NCI-H1092 (cell line): ENCODE results near the gene GRIK3.

Source experiments
- DNase-seq: peaks from one replicate; lab custom pipeline; 2025; lab: John Stamatoyannopoulos, UW

Gene GRIK3

DNA sequence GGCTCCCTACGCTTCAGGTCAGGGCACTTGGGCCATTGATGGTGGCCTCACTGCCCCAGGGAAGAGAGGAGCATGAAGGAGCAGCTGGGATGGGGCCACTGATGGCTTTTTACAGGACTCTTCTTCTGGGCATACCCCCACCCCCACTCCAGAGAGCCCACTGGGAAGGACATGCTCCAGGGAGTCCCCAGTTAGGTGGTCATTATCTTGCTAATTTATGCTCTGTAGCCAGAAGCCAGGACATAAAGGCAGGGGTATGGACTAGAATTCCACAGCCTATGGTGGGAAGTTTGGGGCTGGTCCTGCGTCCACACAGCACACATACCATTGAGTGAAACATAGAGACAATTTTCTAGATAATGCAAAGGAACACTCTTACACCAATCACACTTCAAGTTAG is 8.8 kb upstream of the GRIK3 start:
- DNase-seq, result no peak

DNA sequence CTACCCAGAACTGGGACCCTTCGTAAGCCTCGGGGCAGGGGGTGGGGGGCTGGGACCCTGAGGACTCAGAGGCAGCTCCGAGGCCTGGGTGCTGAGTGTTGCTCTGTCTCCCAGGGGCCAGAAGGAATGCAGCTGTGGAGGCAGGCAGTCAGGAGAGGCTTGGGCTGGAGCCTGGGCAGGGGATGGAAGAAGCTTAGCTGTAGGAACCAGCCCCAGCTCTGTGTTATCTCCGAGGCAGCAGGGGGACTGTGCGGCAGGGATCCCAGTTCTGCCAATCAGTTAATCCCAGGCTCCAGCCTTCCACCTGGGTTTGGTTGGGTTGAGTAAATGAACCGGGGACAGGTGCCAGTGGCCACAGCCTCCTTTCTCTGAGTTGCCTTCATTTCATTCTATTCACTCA is 8.2 kb upstream of the GRIK3 start:
- no peak for DNase-seq

DNA sequence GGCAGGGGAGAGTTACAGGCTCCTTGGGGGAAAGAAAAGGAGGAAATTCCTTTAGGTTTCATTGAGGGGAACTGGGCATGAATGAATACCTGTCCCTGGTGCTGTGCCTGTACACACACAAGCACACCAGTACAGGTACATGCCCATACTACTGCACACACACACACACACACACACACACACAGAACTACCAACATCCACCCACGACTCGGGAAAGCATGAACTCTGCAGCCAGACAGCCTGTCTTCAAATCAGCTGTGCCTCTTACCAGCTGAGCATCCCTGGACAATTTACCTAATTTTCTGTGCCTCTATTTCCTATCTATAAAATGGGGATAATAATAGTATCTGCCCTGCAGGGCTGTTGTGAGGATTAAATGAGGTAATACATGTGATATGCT is 7.2 kb upstream of the GRIK3 start:
- no peak for DNase-seq

DNA sequence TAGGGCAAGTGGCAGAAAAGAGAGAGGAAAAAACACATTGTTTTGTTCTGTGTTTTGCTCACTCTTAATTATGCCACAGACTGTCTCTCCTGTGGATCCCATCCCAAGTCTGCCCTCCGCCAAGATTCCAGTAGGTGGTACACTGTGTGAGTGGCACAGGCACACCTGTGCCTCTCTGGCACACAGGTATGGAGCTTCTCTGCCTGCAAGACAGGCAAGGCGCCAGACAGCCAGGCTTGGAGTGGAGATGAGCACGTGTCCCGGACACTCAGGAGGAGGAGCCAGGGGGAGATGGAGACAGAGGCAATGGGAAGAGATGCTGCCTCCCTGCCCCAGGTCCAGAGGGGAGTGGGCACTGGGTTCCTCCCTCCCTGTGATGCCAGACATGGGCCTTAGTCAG is 6.5 kb upstream of the GRIK3 start:
- DNase-seq, result peak; percentile 55

DNA sequence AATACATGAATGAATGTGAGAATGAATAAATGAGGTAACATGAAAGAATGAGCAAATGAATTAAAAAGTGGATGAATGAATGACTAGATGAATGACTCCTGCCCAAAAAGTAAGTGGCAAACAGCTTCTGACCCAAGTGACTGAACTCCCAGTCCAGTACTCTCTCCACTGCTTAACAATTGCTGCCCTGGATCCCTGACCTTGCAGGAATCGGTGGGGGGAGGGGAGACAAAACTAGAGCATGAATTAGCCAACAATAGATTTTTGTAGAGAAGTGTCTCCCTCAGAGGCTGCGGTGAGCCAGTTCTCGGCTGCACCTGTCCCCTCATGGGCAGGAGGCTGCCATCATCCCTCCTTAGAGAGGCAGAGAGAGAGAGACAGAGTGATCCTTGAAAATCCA is 5.9 kb upstream of the GRIK3 start:
- DNase-seq, result peak; percentile 49

DNA sequence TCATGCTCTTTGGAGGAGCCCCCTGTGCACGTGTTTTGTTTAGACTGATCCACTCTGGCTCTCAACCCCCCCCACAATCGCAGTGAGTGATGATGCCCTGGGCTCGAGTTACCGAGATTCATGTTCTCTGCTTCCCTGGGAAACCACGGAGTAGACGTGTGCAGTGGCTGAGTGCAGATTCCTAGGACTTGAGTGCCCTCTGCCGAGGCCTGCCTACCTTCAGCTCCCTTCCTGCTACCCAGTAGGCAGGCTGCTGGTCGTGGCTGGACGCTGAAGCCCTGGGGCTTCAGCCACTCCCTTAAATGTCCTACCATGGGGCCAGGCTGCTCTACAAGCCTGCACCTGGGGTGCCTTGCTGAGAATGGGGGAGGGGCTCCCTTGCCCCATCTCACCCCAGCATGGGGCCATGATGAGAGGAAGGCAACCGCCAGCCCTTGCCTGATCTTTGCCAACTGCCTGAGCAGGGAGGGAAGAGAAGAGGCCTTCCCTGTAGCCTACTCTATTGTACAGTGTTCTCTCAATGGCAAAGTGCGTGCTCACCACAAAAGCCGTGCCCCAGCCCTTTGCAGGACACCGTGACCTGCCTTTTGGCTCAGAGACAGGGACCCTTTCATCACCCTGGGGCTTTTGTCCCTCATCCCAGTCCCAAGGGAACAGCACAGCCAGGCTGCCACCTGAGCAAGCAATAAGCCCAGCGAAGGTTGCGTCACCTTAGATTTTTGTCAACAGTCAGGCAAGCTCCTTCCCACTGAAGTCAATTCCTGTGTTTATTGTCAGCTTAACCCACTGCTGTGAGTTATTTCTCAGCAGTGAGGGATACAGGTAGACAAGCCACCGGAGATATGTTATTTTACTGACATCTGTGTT is 4.1 kb upstream of the GRIK3 start:
- peak; percentile 99 for DNase-seq

DNA sequence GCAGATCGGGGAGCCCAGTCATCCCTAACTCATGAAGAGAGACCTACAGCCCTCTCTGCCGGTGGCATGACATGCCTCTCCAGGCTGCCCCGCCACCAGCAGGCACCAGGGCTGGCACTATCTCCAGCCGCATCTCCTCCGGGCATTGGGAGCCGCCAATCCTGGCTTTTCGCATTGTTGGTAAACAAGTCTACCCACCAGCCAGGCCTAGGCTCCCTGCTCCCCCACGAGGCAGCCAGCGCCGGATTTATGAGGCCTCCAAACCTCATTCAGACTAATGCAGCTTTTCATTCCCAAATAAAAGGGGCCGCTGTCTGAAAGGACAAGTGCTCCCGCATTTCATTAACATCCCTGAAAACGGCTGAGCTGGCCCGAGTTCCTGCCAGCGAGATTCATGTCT is 3.4 kb upstream of the GRIK3 start:
- peak; percentile 86 for DNase-seq

DNA sequence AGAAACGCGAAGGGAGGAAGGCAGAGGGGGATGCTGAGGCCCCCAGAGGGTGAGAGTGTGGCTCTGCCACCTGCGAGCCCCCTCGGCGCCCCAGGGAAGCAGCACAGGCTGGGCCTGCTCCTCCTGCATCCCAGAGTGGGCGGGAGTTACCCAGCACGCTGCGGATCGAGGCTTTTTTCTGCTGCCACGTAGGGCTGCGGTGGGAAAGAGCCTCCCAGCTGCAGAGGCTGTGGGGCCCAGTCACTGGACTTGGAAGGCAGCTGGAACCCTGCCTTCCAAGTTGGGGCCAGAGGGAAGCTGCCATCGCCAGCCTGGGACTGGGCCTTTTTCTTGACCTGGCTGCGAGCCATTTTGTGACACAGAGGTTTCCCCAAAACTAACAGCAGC is 2.3 kb upstream of the GRIK3 start:
- peak; percentile 52 for DNase-seq

DNA sequence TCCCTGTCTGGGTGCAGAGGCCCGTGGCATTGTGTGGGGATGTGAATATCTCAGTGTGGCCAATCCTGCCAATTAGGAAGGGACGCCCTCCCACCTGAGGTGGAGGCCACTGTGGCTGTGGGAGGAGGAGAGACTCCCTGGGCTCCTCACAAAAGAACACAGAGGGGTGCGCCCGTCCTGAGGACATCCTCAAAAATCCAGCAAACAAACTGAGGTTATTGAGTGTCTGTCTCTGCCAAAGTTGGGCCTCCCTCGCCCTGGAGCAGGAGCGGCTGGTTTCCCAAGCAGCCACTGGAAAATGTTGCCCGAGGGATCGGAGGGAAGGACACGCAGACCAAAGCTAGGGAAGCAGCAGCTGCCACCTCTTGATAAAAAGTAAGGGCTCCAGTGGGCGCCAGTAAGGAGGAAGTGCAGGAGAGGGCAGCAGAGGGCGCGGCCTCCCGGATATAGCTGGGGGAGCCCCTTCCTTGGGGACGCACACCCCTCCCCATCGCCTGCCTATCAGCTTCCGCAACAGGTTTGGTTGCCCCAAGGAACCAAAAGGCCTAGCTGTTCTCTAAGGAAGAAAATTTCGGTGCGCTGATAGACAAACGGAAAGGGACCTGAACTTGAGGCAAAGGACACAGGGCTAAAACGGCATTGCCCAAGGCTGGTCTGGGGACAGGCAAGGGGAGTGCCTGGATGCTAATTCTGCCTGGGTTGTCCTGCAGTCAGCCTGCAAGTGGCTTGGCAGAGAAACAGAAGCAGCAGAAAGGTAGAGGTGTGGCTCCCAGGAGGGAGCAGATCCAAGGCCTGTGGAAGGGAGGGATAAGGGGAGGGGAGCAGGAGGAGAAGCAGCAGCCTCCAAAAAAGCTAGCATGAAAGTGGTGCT is 1.7 kb upstream of the GRIK3 start:
- DNase-seq, result peak; percentile 74

DNA sequence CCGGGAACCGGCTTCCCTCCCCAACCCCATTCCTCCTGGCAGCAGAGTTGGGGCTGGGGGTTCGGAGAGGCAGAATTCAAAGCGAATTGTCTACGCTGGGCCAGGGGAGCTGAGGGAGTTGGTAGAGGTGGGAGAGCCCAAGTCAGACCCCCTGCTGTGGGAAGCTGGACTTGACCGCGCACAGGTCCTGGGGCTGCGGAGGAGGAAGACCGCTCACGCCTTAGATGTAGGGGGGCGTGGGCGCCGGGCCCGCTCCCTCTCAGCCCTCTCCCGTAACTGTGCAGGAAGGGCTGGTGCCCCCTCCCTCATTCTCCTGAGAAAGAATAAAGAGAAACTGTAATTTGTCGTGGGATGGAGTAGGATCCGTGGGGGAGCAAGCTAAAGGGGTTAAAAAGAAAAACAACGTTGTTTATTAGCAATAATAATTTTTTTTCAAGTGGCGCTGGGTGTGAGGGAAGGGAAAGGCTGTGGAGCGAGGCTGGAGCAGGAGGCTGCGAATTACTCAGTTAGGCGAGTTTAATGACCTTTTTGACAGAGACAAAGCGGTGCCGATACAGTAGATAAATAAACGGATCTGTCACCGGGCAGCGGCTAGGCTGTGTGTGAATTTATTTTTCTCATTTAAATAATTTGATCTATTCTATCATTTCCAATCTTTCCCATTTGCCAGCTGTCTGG is 838 bp upstream of the GRIK3 start:
- peak; percentile 28 for DNase-seq

DNA sequence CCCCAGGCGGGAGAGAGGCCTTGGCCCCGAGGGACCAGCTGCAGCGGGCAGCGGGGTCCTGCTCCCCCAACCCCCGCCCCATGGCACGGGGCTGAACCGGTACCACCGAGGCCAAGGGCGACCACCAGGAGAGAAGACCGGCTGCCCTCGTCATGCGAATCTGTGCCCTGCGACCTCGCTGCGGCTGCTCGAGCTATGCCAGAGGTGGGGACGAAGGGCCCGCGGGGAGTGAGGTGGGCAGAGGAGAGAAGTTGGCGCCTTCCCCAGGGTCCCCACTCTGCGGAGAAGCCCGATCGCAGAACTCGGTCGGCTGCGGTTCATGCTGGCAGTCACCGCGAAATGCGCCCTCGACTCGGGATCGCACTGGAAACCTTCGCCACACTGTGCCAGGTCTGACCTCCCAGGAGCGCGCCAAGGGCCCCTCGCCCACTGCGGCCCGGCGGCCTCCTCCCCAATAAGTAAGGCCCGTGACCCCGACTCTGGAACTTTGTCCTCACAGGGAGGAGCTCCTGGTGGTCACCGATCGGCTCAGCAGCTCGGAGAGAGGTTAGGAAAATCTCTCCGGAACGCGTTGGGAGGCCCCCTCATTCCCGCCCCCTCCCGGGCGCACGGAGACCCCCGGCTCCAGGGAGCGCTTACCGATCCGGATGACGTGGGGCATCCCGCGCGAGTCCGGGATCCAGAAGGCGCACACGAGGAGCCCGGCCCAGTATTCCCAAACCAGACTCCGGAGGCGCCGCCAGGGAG is 787 bp downstream of the GRIK3 start:
- no peak for DNase-seq

DNA sequence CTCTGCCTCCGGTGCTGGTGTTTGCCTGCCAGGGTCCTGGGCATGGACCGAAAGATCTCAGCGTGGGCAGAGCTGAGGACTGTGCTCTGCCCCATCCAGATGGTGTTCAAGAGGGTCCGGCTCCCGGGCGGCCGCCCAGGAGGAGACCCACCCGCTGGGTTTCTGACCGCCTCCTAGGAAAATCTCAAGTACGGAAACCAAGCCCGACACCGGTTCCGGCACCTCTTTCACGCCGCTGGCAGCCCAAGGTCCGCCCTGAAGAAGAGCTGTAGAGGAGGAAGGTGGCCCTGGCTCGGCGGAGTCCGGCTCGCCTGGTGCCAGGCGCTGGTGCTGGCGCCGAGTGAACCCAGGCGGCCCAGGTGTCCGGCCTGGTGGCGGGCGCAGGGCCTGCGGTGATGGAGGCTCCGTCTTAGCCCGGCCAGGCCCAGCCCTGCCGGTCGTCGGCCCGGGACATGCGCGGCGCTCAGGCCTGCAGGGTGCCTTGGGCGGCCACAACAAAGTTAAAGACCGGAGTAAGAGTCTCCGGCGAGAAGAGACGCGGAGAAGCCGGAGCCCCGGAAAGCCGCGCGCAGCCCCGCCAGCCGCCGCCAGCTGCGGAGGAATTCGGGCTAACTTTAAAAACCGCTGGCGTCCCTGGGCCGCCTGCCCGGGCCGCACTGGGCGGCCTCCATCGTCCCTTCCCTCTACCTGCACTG is 1.5 kb downstream of the GRIK3 start:
- DNase-seq, result no peak

DNA sequence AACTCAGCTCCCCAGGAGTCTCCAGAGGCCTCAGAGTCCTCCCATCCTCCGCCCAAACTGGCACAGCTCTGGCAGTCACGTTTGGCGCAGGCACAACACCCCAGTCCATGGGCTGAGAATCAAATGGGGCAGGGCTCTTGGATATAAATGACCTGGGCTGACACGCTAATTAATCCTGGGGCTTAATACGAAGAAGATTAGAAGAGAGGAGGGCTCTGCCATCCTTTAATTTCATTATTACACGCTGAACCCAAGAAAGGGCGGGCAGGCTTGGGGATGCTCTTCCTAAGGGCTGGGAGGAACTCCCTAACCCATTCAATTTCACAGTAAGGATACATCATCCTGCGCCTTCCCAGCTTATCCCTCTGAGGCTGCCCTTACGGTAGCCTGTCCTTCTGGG is 2.4 kb downstream of the GRIK3 start:
- no peak for DNase-seq

DNA sequence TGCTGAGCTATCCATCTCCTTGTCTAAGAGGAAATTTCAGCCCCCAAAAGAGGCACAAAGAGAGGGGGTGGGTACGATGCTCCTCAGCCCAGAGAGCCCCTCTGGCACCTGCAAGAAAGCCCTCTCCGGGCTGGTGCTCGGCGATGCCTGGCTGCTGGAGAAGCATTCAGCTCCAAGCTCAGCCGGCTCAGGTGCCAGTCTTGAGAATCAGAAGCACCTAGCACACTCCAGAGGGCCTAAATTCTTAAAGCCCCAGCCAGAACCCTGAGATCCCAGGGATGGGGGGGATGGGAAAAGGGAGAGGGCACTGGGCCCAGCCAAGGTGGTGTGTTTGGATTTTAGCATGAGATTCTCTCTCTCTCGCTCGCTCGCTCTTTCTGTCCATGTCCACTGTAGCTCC is 2.9 kb downstream of the GRIK3 start:
- no peak for DNase-seq

DNA sequence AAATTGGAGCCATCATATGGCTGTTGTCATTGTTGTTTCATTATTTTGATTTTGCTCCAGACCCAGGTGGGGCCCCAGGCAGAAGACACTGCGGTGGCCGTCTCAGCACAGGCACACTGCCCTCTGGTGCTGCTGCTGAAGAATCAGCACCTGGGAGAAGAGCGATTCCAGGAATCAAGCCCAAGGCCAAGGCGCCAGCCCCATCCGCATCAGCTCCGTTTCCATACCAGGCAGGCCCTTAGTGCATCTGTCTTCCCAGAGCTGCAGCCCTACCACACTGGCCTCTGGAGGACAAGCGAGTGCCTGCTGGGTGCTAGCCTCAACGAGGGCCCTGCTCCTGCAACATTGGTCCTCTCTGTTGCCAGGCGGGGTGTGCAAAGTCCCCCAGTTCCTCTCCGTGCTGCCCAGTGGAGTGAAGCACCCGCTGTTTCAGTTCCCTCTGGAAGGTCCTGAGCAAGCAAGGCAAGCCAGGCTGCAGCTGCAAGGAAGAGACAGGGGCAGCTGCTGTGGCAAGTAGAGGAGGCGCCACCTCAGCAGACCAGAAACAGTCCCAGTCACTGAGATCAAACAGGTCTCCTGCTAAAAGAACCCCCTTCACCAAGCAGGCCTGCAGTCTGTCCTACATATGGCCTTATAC is 5.2 kb downstream of the GRIK3 start:
- no peak for DNase-seq

DNA sequence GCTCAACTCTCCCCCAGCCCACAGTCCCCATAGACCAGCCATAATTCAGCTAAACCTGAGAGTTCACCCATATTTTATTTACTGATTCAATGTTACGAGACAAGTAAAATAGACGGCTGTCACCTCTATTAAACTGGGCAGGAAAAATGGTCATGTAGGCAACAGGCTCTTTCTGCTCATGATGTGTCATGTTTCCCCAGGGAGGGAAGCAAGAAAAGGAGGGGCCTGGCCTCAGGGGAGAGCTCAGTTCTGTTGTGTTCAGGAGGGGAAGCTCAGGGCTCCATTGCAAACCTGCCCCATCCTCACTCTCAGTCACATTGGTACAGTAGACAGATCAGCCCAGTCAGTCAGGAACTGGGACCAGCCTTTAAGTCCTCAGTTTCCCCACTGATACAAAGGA is 12.8 kb downstream of the GRIK3 start:
- DNase-seq, result no peak

DNA sequence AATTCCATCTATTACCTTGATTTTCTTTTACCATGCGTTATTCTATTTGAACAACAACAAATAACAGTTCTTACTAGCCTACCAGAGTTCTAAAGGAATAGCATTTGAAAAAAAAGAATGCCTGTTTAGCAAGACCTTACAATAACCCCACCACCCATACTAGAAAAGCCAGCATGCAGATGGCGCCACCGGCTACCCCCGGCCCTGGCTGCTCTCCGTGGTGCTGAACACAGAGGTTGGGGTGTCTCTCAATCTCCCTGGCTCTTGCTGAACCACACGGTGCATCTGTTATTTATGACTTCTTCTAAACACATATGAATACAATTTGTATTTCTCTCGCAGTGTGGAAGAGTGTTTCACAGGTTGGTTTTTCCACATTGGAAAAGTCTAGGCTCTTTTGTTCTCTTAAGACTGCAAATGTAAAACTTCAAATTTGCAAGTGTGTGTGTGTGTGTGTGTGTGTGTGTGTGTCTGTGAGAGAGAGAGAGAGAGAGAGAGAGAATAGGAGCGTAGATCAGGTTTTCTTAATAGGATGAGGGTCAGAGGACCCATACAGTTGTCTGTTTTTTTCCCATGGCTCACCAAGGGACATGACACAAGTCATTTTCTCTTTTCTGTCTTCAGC is 13.6 kb downstream of the GRIK3 start:
- no peak for DNase-seq

DNA sequence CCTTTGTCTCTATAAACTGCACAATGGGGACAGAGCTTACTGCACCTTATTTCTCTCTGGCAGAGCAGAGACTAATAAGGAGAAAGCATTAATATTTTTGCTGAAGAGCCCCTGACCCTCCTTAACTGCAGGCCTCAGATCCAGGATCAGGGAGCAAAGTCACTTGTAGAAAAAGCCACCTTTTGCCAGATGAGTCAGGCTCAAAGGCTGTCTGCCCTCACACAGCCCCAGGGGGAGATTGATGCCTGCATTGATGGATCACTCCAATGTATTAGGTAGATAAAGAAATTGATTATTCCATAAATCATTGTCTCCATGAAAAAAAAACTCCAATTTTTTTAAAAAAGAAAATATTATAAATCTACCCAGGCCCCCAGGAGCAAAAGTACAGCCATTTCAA is 15.8 kb downstream of the GRIK3 start:
- DNase-seq, result no peak

DNA sequence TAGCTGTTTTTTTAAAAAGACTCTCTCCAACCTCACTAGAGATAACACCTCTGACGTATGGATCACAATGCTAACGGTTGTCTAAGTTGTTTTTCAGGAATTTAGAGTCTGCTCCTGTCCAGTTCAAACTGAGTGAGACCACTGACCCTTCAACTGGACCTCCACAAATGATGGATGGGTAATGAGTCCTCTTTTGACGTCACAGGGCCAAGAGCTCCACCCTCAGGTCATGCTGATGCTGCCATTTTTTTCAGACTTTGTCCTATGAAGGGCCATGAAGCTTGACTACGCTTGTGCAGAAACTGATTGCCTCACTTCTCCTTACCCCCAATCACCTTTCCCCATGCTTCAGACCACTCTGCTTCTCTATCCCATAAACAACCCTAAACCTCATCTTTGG is 16.6 kb downstream of the GRIK3 start:
- no peak for DNase-seq

DNA sequence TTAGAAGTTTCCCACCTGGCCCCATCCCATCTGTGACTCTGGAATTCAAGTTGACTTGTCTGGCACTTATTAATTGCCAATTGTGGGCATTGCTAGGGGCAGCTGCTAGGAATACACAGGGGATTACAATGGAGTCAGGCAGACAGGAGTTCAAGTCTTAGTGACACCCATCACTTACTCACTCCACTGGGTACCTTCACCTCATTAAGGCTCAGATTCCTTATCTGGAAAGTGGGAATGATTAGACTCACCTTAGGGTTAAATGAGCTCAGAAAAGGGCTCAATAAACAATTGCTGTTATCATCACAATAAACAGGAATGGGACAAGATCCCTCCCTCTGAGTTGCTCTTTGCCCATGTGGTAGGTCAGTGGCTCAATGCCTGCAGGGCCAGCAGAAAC is 18.2 kb downstream of the GRIK3 start:
- DNase-seq, result no peak
